Astrocyte (in vitro differentiated cells and primary cell): ENCODE measurements around the gene GGT1. TPM values are rescaled to one million over a fixed set of nuclear protein-coding genes. Genes with fewer than 3 reads are reported as not detected.
"Not testable (repeated sequence)": the region's sequence is repeated elsewhere in the genome, so short reads cannot be mapped to it uniquely, and the experiment has no call there.

ENCODE experiments used
- DNase-seq: peaks from one replicate; pipeline ENCODE4 v3.0.0-alpha.2; 2010; ENCODE audit warnings: low read depth
- FAIRE-seq: peaks from 2 replicates; lab custom pipeline; 2011; peaks lifted over from hg19 to GRCh38; lab: Jason Lieb, UNC
- H2AFZ ChIP-seq: 2 replicates; pipeline ENCODE4 v1.6.0; 2012; ENCODE audit warnings: low read depth, low read length, inconsistent platforms
- H3K27ac ChIP-seq: 2 replicates; pipeline ENCODE4 v1.5.1; 2011; ENCODE audit warnings: low read depth, low read length, inconsistent platforms
- H3K27me3 ChIP-seq: 2 replicates; pipeline ENCODE4 v1.6.0; 2011; ENCODE audit warnings: low read length, inconsistent platforms; ENCODE audit not compliant: insufficient read depth
- H3K36me3 ChIP-seq: 2 replicates; pipeline ENCODE4 v1.5.1; 2011; ENCODE audit warnings: low read length, inconsistent platforms; ENCODE audit not compliant: insufficient read depth
- H3K4me1 ChIP-seq: 2 replicates; pipeline ENCODE4 v1.5.1; 2011; ENCODE audit warnings: low read length, inconsistent platforms; ENCODE audit not compliant: insufficient read depth
- H3K4me2 ChIP-seq: 2 replicates; pipeline ENCODE4 v1.6.0; 2012; ENCODE audit warnings: low read length, inconsistent platforms
- H3K4me3 ChIP-seq: 2 replicates; pipeline ENCODE4 v1.5.1; 2011; ENCODE audit warnings: low read depth, mild to moderate bottlenecking, low read length, inconsistent platforms; ENCODE audit not compliant: insufficient read depth
- H3K79me2 ChIP-seq: 2 replicates; pipeline ENCODE4 v1.6.0; 2012; ENCODE audit warnings: mild to moderate bottlenecking, low read length, inconsistent platforms; ENCODE audit not compliant: insufficient read depth
- H3K9ac ChIP-seq: 2 replicates; pipeline ENCODE4 v1.6.0; 2012; ENCODE audit warnings: mild to moderate bottlenecking, low read length, inconsistent platforms
- H3K9me3 ChIP-seq: 2 replicates; pipeline ENCODE4 v1.5.1; 2012; ENCODE audit warnings: low read depth, mild to moderate bottlenecking, low read length, inconsistent platforms; ENCODE audit not compliant: insufficient read depth
- H4K20me1 ChIP-seq: 2 replicates; pipeline ENCODE4 v1.6.0; 2012; ENCODE audit warnings: low read length, inconsistent platforms; ENCODE audit not compliant: insufficient read depth
- H3K27ac Mint-ChIP-seq: one replicate; pipeline ENCODE4 v1.8.0; 2021; ENCODE audit warnings: mild to moderate bottlenecking, mixed read lengths; ENCODE audit not compliant: unreplicated experiment
- H3K27me3 Mint-ChIP-seq: one replicate; pipeline ENCODE4 v1.8.0; 2021; ENCODE audit warnings: low read depth, mixed read lengths; ENCODE audit not compliant: unreplicated experiment
- H3K36me3 Mint-ChIP-seq: one replicate; pipeline ENCODE4 v1.8.0; 2021; ENCODE audit warnings: low read depth, mixed read lengths; ENCODE audit not compliant: unreplicated experiment
- H3K4me1 Mint-ChIP-seq: one replicate; pipeline ENCODE4 v1.8.0; 2021; ENCODE audit warnings: low read depth, mixed read lengths; ENCODE audit not compliant: unreplicated experiment
- H3K4me3 Mint-ChIP-seq: one replicate; pipeline ENCODE4 v1.8.0; 2021; ENCODE audit warnings: mild to moderate bottlenecking, moderate library complexity, mixed read lengths; ENCODE audit not compliant: unreplicated experiment
- H3K9me3 Mint-ChIP-seq: one replicate; pipeline ENCODE4 v1.8.0; 2021; ENCODE audit warnings: mild to moderate bottlenecking, mixed read lengths; ENCODE audit not compliant: unreplicated experiment
- EZH2 ChIP-seq: IDR thresholded peaks from 2 replicates; pipeline ENCODE4 v1.6.1; 2012; ENCODE audit warnings: mild to moderate bottlenecking, low read length, inconsistent platforms; ENCODE audit not compliant: insufficient read depth
- total RNA-seq: library from RNA; stranded (reverse); gene quantifications from 2 replicates; pipeline ENCODE4 v1.2.1, GENCODE V29; 2021
- TF ChIP-seq, protein P1 (sequence below): IDR thresholded peaks from 2 replicates; pipeline ENCODE4 v1.5.1; 2011; ENCODE audit warnings: low read depth, mild to moderate bottlenecking, inconsistent platforms, low read length, moderate library complexity; ENCODE audit not compliant: insufficient read depth

The GGT1 gene
- total RNA-seq, 1 donor from 2014 or later = 2.9 TPM

DNA sequence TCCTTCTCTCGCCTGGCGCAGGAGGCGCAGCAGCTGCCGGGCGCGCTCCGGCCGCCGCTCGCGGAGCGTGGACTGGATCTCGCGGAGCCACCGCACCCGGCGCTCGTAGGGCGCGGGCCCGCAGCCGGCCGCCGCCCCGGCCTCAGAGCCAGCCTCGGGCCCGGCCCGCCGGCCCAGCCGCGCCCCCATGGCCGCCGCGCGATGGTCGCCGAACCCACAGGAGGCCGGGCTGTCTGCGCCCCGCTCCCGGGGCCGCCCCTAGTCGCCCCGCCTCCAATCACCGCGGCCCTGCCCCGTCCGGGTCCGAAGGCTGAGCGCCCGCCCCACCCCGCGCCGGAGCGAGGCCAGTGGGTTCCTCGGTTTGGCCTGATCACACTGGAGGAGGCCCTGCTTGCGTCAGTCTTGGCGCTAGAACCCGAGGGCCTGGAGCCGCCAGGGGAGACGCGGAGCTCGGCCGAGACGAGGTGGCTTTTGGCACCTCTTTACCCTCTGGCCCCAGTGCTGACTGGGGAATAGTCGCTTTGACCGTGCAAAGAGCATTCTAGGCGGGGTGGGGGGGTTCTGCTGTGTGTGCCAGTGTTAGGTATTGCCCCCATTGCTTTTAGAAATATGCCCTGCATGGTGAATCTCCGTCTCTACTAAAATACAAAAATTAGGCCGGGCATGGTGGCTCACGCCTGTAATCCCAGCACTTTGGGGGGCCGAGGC is 10.0 kb upstream of the GGT1 start, which contains the start of gene LRRC75B:
Gene LRRC75B (minus strand): TSS at position 223 of the 708 bp plus-strand sequence. CDS start 34 bp downstream, at position 189.
- TF ChIP-seq, protein P1, sequence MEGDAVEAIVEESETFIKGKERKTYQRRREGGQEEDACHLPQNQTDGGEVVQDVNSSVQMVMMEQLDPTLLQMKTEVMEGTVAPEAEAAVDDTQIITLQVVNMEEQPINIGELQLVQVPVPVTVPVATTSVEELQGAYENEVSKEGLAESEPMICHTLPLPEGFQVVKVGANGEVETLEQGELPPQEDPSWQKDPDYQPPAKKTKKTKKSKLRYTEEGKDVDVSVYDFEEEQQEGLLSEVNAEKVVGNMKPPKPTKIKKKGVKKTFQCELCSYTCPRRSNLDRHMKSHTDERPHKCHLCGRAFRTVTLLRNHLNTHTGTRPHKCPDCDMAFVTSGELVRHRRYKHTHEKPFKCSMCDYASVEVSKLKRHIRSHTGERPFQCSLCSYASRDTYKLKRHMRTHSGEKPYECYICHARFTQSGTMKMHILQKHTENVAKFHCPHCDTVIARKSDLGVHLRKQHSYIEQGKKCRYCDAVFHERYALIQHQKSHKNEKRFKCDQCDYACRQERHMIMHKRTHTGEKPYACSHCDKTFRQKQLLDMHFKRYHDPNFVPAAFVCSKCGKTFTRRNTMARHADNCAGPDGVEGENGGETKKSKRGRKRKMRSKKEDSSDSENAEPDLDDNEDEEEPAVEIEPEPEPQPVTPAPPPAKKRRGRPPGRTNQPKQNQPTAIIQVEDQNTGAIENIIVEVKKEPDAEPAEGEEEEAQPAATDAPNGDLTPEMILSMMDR = no peak
- Histone ChIP-seq H3K79me2 (no peaks in the 10 kb centered on the region), H3K27me3 (no peaks in the 10 kb centered on the region), H2AFZ (peak within 1 kb of the TSS; percentile 77), H3K4me1 (peaks cover 14% of the 10 kb centered on the region), H3K36me3 (no peaks in the 10 kb centered on the region), H3K9me3 (no peaks in the 10 kb centered on the region), H3K27ac (no peak within 1 kb of the TSS), H4K20me1 (no peaks in the 10 kb centered on the region), H3K9ac (peak within 1 kb of the TSS; percentile 75), H3K4me3 (peak within 1 kb of the TSS; percentile 53), H3K4me2 (peak within 1 kb of the TSS; percentile 94)
- H3K36me3 Mint-ChIP-seq = peaks cover 1% of the 10 kb centered on the region
- H3K9me3 Mint-ChIP-seq = no peaks in the 10 kb centered on the region
- peak within 1 kb of the TSS; percentile 91 for H3K27ac Mint-ChIP-seq
- peak within 1 kb of the TSS; percentile 96 for H3K4me3 Mint-ChIP-seq
- H3K27me3 Mint-ChIP-seq = no peaks in the 10 kb centered on the region
- peaks cover 4% of the 10 kb centered on the region for H3K4me1 Mint-ChIP-seq
- no peak for FAIRE-seq
- peak; percentile 77 for DNase-seq

DNA sequence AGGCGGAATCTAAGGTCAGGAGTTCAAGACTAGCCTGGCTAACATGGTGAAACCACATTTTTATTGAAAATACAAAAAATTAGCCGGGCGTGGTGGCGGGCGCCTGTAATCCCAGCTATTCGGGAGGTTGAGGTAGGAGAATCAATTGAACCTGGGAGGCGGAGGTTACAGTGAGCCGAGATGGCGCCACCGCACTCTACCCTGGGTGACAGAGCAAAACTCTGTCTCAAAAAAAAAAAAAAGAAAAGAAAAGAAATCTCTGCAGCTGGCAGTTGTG is 9.5 kb upstream of the GGT1 start:
- Histone ChIP-seq H2AFZ (peak overlapping the region; percentile 68), H3K4me2 (peak overlapping the region; percentile 94), H3K4me1 (peaks cover 13% of the 10 kb centered on the region), H3K9ac (peak overlapping the region; percentile 75)
- H3K4me3 ChIP-seq, DNase-seq, H3K79me2 ChIP-seq, H3K36me3 ChIP-seq, H4K20me1 ChIP-seq, H3K4me1 Mint-ChIP-seq, H3K27ac ChIP-seq, H3K9me3 Mint-ChIP-seq, H3K27me3 Mint-ChIP-seq, H3K27me3 ChIP-seq, H3K36me3 Mint-ChIP-seq, H3K9me3 ChIP-seq, FAIRE-seq: not testable (repeated sequence)
- Mint-ChIP-seq H3K27ac (peak overlapping the region; percentile 89), H3K4me3 (peak overlapping the region; percentile 83)

DNA sequence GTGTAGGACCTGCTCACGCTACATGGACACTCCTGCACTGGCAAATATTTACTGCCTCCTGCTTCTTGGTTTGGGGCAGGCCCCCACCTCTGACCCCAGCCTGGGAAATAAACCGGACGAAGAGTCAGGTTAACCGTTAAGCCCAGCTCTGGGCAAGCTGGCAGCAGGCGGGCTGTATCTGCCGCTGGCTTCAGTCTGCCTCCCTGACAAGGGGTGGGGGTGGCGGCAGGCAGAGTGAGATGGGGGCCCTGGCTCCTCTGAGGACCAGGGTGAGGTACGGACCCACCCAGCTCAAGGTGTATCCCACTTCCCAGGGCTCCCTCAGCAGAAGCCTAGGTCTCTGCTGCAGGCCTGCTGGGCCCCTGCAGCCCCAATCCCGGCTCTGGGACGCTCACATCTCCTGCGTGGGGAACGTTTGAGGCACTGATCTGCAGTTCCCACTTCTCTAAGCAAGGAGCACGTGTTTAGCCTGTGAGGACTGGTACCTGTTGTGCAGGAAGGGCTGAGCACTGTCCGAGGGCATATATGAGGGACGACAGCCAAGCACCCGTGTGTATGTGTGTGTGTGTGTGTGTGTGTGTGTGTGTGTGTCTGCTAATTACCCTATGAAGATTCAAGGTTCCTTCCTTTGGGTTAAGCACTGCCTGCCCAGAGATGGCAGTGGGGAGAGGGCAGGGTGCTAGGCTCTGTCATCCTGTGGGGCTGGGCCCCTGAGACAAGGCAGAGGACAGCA is 9.0 kb upstream of the GGT1 start:
- Mint-ChIP-seq H3K27ac (no peak overlapping the region), H3K36me3 (peaks cover 1% of the 10 kb centered on the region), H3K9me3 (no peaks in the 10 kb centered on the region), H3K4me3 (no peak overlapping the region), H3K4me1 (peaks cover 4% of the 10 kb centered on the region), H3K27me3 (peaks cover 2% of the 10 kb centered on the region)
- H3K9ac ChIP-seq = no peak overlapping the region
- DNase-seq (no peak), FAIRE-seq (no peak)
- H2AFZ ChIP-seq = no peak overlapping the region
- no peaks in the 10 kb centered on the region for H3K27me3 ChIP-seq
- H3K27ac ChIP-seq = no peak overlapping the region
- H3K4me2 ChIP-seq = no peak overlapping the region
- no peaks in the 10 kb centered on the region for H4K20me1 ChIP-seq
- H3K79me2 ChIP-seq = no peaks in the 10 kb centered on the region
- H3K9me3 ChIP-seq = no peaks in the 10 kb centered on the region
- TF ChIP-seq EZH2 = no peak
- TF ChIP-seq, protein P1 = no peak
- no peak overlapping the region for H3K4me3 ChIP-seq
- H3K4me1 ChIP-seq = peaks cover 8% of the 10 kb centered on the region
- no peaks in the 10 kb centered on the region for H3K36me3 ChIP-seq
